GM18520 (cell line): ENCODE measurements around the gene CHST13.

Source experiments
- ATAC-seq: cut with Tn5 transposase; IDR thresholded peaks from one replicate; pipeline ENCODE4 v1.9.1; 2021; ENCODE audit not compliant: unreplicated experiment

CHST13 gene

DNA sequence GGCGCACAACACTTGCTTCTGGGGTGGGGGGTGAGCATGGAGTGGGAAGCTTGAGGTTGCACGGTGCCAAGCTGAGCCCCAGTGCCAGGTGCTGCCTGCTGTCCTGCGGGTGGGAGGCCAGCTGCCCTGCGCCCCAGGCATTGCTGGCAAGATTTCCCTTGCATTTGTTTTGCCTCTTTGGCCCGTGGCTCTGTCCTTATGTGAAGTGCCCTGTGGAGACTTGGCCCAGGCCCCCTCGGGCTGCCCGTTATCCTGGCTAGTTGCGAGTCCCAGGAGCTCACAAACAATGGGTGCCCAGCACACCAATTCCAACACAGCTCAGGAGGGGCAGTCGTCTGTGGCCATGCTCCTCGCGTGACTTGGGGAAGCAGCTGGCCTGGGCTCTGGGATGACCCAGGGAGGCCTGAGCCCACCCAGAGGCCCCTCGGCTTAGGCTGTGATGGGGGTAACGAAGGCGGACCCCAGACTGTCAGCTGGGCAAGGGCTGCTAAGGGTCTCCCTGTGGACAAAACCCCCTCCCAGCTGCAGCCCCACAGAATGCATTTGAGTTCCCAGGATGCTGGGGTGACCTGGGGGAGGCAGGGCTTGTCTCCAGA is 28.8 kb downstream of the CHST13 start:
- no peak for ATAC-seq

DNA sequence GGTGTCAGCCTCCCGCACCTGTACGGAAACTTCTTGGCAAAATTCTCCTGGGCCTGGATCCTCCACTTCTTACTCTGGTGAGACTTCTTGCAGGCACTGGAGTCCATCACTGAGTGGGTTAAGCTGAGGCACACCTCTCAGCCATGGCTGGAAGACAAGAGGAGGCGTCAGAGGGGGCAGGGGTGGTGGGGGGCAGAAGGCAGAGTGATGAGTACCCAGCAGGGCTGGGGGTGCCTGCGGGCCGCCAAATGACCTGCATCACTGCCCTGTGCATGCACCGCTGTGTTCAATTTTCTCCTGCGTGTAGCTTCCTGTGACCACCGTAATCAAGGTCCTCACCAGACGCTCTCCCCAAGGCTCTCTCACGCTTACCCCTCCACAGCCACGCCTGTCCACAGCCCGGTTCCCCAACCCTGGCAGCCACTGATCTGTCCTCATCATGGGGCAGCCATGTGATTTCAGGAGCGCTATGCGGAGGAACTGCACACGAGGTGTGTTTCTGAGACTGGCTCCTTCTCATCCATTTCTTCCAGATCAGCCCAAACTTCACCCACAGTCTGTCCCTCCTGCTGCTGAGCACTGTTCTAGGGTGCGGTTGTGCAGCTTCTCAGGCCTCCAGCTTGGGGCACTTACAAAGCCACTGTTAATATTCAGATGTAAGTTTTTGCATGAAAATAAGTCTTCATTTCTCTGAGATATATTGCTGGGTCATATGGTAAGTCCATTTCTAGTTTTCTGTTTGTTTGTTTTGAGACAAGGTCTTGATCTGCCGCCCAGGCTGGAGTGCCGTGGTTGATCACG is 29.5 kb downstream of the CHST13 start:
- ATAC-seq, result no peak

DNA sequence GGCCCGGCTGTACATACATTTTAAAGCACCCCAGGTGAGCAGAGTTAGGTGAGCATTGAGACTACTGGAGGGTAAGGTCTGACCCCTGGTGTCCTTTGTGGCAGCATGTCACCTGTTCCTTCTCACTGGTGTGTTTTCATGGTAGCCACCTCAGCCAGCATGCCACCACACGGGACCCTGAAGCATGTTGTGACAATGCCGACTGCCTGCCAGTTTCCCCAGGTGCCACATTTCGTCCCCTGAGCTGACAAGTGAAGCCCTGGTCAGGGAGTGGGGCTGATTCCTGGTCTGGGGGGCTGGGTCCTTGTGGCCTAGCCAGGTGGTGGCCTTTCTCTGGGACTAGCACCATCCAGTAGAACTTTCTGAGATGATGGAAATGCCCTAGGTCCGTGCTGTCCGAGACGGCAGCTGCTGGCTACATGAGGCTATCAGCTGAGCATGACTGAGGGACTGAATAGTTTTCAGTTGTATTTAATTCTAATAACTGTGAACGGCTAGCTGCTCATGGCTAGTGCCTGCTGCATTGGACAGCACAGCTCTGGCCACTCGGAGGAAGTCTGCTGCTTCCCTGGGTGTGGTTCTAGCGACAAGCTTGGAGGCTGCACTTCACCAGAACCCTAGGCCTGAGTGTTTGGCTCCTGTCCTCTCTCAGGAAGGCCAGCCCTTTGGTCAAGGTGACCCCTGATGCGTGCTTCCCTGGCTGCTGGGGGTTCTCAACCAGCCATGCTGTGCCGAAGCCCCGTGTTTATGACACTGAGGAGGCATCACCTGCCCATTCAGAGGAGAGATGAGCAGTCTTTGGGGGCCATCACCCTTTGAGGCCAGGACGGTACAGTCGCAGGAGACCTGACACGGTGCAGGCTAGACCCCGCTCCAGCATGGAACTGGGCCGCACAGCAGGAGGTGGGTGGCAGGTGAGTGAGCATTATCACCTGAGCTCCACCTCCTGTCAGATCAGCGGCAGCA is 30.9 kb downstream of the CHST13 start:
- ATAC-seq, result no peak

DNA sequence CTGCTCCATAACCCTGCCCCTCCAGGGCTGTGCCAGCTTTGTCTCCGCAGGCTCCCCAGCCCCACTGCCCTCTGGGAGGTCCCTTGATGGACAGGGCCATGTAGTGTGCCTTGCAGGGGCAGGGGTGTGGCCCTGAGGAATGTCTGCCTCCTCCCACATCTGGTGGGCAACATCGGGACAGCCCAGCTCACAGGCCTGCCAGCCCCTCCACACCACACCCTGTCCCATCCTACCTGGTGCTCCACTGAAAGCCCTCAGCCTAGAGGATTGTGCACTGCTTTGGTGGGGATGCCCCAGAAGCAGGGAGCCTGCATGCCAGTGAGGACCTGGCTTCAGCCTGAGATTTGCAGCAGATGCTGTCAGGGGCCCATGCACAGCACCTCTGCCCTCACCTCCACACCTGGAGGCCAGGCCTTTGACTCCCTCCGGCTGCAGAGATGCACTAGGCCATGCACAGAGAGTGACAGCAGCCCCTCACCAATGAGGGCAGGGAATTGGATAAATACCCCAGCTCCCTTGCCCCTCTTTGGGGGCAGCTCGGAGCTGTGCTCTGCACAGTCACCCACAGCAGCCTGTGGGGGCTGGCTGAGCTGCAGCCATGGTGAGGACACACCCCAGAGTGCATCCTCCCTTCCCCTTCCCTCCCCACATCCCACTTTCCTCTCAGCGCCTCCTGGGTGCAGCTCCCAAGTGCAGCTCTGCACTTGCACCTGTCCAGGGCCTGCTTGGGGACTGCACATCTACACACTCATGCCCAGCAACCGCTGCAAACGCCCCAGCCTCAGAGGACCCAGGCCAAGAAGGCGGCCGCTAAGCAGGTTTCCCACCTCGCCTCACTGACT is 32.1 kb downstream of the CHST13 start:
- no peak for ATAC-seq

DNA sequence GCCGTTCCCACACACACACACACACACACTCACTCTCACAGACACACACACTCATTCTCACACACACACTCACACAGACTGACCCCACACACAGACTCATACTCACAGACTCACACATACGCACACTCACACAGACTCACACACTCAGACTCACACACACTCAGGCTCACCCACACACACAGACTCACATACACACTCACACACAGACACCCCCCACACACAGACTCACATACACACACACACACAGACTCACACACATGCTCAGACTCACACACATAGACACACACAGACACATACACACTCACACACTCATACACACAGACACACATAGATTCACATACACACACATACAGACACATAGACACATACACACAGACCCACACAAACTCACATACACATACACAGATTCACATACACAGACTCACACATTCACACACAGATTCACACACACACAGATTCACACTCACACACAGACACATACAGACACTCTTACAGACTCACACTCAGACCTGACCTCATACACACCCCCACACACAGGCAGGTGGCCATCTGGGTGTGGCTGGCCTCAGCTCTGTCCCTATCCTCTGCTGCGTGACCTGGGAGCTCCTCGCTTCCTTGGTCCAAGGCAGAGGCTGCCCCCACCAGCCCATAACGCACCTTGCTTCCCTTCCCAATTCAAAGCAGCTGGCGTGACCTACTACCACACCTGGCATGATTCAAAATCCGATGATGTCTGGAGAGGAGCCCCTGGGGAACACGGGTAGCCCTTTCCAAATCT is 32.9 kb downstream of the CHST13 start:
- no peak for ATAC-seq

DNA sequence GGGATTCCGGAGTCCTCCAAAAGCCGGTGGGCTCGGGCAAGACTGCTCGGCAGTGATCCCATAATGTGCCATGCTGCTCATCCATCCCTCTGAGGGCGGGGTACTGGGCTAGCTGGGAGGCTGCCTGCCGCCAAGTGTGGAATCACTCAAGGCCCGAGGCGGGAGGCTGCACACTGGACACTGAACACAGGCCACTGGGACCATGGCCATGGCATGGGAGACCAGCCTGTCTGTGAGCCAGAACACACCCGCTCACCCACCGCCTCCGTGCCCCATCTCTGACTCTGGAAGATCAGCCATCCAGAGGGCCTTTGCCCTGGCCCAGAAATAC is 33.4 kb downstream of the CHST13 start:
- no peak for ATAC-seq

DNA sequence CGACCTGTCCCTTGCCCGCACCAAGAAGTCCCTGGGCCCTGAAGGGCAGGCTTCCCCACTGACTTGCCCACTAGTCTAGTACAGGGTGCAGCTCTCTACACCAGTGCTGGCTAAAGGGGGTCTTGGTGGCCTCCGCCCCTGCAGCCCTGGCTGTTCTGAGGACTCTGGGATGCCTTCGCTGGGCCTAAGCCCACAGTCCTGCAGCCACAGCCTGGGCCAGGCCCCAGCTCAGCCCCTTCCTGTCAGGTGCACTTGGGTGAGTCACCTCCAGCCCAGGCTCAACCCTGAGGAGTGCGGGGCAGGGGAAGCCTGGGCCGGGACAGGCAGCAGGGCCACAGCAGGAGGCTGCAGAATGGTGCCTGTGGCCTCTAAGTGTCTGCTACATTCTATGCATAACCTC is 33.8 kb downstream of the CHST13 start:
- no peak for ATAC-seq

DNA sequence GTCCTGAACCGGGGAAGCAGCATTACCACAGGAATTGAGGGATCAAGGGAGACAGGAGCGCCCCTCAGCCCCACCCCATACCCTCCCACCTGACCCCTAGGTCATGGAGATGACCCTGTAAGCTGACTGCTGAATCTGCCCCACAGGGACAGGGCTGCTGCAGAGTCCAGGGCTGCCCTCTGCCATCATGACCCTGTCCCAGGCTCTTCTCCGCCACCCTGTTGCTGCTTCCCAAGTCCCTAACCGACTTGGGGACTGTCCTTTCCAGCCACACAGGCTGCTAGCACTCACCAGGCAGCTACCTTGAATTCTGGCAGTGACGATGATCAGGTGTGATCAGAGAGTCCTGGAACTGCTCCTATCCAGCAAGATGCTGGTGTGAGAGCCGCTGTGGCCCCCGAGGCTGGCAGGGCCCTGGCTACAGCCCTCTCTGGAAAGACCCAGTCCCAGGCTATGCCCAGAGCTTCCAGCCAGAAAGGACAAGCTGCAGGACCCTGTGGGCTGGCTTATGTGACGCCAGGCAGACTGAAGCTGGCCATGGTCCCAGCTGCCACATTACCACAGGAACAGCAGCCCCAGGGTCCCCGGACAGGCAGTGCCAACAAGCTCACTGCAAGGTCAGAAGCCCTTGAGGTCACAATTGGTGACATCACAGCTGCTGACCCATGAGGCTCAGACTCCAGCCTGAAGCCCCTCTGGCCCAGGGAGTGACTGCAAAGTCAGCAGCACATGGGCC is 34.5 kb downstream of the CHST13 start, which contains the start of gene C3orf22:
TSS of gene C3orf22 (minus strand) at position 597 of the 736 bp plus-strand sequence. CDS start 5,542 bp downstream, outside the sequence.
- ATAC-seq, result no peak

DNA sequence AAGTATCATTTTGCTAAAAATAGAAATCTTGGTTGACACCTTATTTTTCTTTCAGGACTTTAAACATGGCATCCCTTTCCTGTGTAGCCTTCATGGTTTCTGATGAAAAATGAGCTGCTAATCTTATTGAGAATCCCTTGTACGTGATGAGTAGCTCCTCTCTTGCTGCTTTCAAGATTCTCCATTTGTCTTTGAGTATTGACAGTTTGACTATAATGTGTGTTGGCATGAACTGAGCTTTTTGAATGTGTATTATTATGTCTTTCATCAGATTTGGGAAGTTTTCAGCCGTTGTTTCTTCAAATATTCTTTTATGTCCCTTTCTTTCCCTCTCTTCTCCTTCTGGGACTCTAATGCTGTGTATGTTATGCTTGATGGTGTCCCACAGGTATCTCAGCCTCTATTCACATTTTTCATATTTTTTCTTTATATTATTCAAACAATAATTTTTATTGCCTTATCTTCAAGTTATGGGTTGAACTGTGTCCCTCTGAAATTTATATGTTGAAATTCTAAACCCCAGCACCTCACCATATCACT is 38.9 kb downstream of the CHST13 start:
- ATAC-seq, result no peak

DNA sequence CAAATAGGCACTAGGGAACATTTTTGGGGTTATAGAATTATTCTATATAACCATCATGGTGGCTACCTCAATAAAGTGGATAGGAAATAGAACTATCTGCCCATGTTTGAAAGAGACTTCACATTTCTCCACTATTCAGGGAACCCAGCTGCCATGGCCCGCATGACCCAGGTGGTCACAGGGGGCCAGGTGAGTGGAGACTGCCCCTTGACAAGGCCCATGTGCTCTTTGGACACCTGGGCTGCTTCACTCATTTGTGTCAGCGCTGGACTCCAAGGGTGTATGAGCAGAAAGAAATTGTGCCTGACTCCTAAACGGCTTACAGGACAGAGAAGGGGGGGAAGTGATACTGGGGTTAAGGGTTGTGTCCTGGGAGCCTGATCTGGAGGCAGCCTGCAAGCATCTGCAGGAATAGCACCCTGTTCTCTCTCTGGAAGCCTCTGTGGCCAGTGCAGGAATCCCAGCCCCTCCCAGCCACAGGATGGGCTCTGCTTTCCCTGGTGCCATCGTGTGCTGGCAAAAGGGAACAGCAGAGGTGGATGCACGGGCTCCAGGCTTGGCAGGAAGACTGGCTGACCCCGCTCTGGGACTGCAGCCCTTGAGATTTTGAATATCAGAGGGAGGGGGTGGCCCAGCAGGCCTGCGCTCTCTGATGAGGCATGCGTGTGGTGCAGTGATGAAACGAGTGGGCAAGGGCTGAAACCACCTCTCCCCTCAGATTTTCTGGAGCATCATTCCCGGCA is 43.9 kb downstream of the CHST13 start:
- no peak for ATAC-seq

DNA sequence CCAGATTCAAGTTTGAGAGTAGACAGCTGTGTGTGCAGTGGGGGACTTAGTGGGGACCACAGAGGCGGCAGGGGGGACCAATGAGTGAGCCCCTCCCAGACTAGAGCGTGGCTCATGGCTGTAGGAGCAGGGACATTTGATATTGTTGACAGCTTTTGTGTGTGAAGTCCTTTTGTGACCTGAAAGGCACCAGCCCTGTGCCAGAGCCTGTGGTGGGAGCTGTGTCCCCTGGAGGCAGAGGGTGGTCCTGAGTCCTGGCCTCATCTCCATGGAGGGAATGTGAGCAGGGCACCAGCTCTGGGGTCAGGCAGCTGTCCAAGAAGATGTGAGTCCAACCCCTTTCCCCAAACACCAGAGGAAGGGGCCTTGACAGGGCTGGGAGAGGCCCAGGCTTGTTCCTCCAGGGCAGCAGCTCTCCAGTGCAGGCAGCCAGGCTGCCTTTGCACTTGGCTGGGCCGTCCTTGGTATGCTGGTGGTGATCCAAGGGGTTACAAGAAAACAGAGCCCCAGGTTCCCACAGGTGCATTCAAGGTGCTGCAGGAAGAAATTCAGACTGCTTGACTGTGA is 44.9 kb downstream of the CHST13 start:
- ATAC-seq, result no peak

DNA sequence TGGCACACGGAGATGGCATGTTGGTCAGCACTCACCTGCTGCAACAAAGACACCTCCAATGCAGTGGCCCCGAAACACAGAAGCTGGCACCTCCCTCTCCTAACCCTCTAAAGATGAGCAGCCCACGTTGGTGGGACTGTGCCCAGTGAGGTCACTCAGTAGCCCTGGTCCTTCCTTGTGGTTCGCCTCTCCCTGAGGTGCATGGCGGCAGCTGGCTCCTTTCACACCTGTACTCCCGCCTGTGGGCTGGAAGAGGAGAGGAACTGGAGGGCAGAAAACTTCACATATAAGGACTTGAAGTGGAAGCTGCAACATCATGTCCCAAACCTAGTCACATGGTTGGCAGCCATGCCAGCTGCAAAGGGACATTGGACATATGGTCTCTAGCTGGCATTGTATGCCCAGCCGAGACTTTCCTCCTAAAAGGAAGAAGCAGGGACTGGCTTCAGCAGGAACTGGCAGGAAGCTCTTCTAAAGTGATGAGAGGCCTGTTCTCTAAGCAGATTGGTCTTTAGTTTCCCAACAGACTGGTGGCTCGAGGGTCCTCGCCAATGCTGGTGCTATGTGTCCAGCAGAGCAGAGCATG is 45.5 kb downstream of the CHST13 start:
- no peak for ATAC-seq

DNA sequence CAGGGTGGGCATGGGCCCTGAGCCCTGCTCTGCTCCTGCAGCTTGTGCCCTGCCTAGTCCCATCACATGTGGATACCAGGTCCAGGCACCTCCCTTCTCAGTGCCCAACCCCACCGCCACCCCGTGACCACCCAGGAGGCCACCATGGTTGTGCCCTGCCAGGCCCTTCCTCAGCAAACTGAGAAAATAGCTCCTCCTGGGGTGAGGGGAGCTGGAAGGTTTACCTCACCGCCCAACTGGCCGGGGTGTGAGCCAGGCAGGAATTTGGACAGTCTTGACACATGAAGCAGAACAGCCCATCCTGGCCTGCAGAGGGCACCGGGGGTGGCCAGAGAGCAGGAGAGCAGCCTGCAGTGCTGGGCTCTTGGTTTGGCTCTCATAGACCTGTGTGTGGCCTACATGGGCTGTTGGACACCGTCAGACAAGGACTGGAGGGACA is 46.2 kb downstream of the CHST13 start:
- no peak for ATAC-seq

DNA sequence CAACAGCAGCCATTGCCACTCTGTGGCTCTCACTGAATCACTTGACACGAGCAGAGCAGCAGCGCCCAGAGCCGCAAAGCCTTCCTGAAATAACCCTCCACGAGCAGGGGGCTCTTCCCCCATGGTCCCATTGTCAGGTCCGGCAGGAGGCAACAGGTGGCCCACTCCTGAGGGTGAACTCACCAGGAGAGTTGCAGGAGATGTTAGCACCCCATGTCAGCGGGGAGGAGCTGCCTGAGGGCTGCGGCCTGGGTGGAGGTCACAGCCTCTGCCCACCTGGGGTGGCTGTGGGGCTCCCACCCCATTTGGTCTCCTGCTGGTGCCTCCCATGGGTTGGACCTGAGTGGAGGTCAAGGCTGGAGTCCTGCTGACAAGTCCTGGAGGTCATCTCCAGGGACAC is 47.1 kb downstream of the CHST13 start:
- no peak for ATAC-seq

DNA sequence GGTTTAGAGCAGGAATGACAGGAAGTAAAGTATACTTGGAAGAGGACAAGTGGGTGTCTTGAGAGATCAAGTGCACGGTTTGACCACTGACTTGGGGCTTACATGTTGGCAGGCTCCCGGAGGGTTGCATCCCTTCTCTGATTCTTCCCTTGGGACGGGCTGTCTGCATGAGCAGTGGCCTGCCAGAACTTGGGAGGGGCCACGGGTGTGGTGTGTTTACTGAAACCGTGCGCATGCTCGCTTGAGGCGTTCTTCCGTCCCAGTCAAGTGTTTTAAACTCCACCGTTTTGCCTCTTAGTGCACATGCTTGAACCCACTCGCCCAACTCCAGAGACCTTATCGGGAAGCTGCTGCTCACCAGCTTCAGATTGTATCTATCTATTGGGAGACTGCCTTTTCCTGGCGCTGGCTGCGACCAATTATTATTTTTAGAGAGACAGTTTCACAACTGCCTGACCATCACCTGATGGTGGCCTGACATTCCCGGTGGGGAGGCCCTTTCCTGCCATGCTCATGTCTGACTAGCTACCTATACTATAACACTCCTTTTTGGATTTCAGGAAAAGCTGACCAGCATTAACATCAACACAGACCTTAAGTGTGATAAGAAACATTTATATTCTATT is 49.6 kb downstream of the CHST13 start:
- no peak for ATAC-seq

DNA sequence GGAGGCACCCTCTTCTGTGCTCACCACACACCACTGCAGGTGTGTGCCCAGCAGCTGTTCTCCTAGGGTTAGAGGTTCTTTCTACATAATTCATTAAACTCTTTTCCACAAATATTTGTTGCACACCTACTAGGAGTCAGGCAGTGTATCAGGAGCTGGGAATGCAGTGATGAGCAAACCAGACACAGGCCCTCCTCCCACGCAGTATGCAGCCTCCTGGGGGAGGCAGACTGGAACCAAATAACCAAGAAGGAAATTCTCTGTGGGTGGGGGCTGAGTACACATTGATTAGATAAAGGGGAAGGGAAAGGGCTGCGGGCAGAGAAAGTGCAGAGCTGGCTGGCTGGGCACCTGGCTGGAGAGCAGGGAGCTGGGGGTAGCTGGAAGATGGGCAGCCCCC is 53.3 kb downstream of the CHST13 start:
- no peak for ATAC-seq

DNA sequence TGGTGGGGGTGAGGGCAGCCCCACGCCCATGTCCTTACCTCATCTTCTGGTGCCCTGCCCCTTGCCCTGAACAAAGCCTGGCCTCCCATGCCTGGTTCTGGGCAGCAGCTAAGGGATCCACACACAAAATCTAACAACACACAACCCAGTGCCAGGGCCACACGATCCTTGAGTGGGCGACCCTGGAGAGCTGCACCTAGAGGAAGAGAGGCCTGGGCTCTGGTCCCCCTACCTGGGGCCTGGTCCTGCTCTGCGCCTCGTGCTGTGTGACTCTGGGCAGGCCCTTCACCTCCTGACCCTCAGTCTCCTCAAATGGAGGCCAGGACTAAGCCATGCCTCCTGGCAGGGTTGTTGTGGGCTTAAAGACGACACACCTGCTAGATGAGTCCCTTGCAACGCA is 54.7 kb downstream of the CHST13 start:
- ATAC-seq, result no peak
